ENCODE data around the gene PUSL1.

Gene PUSL1

GRCh38 chr1:1326075-1326605 lies 17.7 kb downstream of the PUSL1 start:
- no peak for DNase-seq

GRCh38 chr1:1327291-1327690 lies 18.9 kb downstream of the PUSL1 start:
- DNase-seq, result no peak

- no peak for DNase-seq
Measured at GRCh38 chr1:1328254-1328653, 19.9 kb downstream of the PUSL1 start.

- DNase-seq, result no peak
Measured at GRCh38 chr1:1329304-1330210, 21.2 kb downstream of the PUSL1 start.

- no peak for DNase-seq
Measured at GRCh38 chr1:1330366-1331067, 22.1 kb downstream of the PUSL1 start.

GRCh38 chr1:1331068-1331965 lies 22.9 kb downstream of the PUSL1 start, which contains the start of gene TAS1R3:
Gene TAS1R3, plus strand, starts transcription at chr1:1331280. Its CDS starts 66 bp downstream, at chr1:1331346.
- DNase-seq, result no peak

GRCh38 chr1:1332031-1332755 lies 23.8 kb downstream of the PUSL1 start:
- no peak for DNase-seq

GRCh38 chr1:1332774-1333480 lies 24.5 kb downstream of the PUSL1 start:
- DNase-seq, result no peak

GRCh38 chr1:1333551-1334241 lies 25.3 kb downstream of the PUSL1 start:
- no peak for DNase-seq

GRCh38 chr1:1334835-1335234 lies 26.4 kb downstream of the PUSL1 start:
- no peak for DNase-seq

- DNase-seq, result no peak
Measured at GRCh38 chr1:1335283-1335682, 26.9 kb downstream of the PUSL1 start.

- no peak for DNase-seq
Measured at GRCh38 chr1:1335792-1336248, 27.4 kb downstream of the PUSL1 start.

- DNase-seq, result no peak
Measured at GRCh38 chr1:1336446-1336845, 28.0 kb downstream of the PUSL1 start.

- no peak for DNase-seq
Measured at GRCh38 chr1:1336931-1337792, 28.8 kb downstream of the PUSL1 start.

- peak; percentile 19 for DNase-seq
Measured at GRCh38 chr1:1337793-1338147, 29.4 kb downstream of the PUSL1 start.

GRCh38 chr1:1338278-1338677 lies 29.9 kb downstream of the PUSL1 start:
- no peak for DNase-seq

- no peak for DNase-seq
Measured at GRCh38 chr1:1340185-1340584, 31.8 kb downstream of the PUSL1 start.

GRCh38 chr1:1340791-1341548 lies 32.6 kb downstream of the PUSL1 start:
- DNase-seq, result no peak

- DNase-seq, result no peak
Measured at GRCh38 chr1:1341549-1342021, 33.2 kb downstream of the PUSL1 start.

All from CD4-positive, alpha-beta T cell treated with Interleukin-6 for 4 hours (primary cell).